ENCODE measurements around the gene IFT43. TPM values are rescaled to one million over a fixed set of nuclear protein-coding genes. Genes with fewer than 3 reads are reported as not detected.

Gene IFT43
- total RNA-seq, 1 experiment from 2014 or later = 18.6 TPM

DNA sequence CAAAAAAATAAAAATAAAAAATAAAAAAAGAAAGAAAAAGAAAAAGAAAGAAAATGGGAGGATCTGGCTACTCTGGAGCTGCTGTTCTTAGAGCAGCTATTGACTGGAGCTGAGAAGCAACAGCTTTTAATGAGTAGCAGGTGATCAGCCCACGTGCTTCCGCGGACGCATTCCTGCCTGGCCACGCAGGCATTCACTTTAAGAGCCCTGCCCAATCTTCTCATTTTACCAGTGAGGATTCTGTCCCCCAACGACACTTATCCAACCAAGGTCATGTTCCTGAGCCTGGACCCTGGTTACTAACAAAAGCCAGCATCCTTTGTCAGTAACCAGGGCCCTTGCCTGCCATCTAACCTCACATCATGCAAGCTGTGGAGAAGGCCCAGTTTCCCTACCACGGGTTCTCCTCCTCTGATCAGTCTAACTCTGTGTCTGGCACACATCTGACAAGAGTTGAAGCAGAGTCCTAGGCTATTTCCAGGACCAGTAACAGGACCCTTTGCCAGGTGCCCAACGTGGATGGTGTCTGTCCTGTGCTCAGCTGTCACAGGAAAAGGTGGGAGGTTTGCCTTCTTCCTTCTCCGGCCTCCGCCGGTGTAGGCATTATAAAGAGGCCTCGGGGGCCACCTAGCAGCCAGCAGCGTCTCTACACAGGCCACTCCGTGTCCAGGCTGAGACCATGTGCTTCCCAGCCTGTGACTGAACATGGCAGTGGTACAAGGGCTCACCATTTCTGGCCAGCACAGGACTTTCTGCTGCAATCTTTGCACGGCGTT is 105.2 kb downstream of the IFT43 start:
- H3K9me3 ChIP-seq (ENCODE audit: control insufficient read depth, low read depth, low read length) = no peaks in the 10 kb centered on the region
- H3K36me3 Mint-ChIP-seq (ENCODE audit: insufficient read depth in 1 of 3, low read depth in 3 of 3) = no peaks in the 10 kb centered on the region
- H2AFZ ChIP-seq (ENCODE audit: low read length) = no peak overlapping the region
- peaks cover 35 to 39% of the 10 kb centered on the region in 2 experiments for H3K4me1 Mint-ChIP-seq
- H3K27me3 Mint-ChIP-seq (ENCODE audit: low read depth) = peaks cover 8% of the 10 kb centered on the region
- H3K27ac Mint-ChIP-seq = peak overlapping the region in 1 of 3 experiments; percentile 87; a peak in 4 of 7 replicates
- no peak overlapping the region for H2BK120ac ChIP-seq (ENCODE audit: low read depth, low read length, poor library complexity, severe bottlenecking)
- DNase-seq = no peak
- no peak overlapping the region for H3T11ph ChIP-seq (ENCODE audit: low read length)
- H4K5ac ChIP-seq (ENCODE audit: insufficient read length, low read depth, low read length) = no peak overlapping the region
- no peak overlapping the region for H3K56ac ChIP-seq (ENCODE audit: insufficient read length, low read depth, low read length)
- no peak overlapping the region for H2BK20ac ChIP-seq (ENCODE audit: low read depth, low read length, poor library complexity, severe bottlenecking)
- no peak overlapping the region for H4K8ac ChIP-seq (replicated peaks; ENCODE audit: insufficient read length, low read depth, low read length)
- H3K79me1 ChIP-seq (ENCODE audit: insufficient read depth, low read depth, low read length, poor library complexity, severe bottlenecking) = no peaks in the 10 kb centered on the region
- H2BK5ac ChIP-seq (ENCODE audit: insufficient read length, low read length) = no peak overlapping the region
- peak; percentile 34; the same call in 1 of the 3 replicates for TF ChIP-seq CTCF (conservative IDR thresholded peaks at IDR 0.05)
- no peak overlapping the region for H2AK5ac ChIP-seq (ENCODE audit: insufficient read length, low read length)
- peaks cover 9% of the 10 kb centered on the region for H3K4me1 ChIP-seq (ENCODE audit: insufficient read depth, low read length)
- H3K27ac ChIP-seq (ENCODE audit: insufficient read length, low read depth, low read length) = no peak overlapping the region
- H3K9ac ChIP-seq (ENCODE audit: extremely low read depth, insufficient read length, low read length) = no peak overlapping the region
- no peak overlapping the region; a peak in 1 of 5 replicates for H3K4me3 Mint-ChIP-seq
- no peak overlapping the region for H3K4ac ChIP-seq (ENCODE audit: low read depth, low read length)
- no peaks in the 10 kb centered on the region for H4K20me1 ChIP-seq (ENCODE audit: control insufficient read depth, insufficient read depth, insufficient read length)
- no peaks in the 10 kb centered on the region; a peak in 1 of 5 replicates for H3K9me3 Mint-ChIP-seq
- H3K18ac ChIP-seq (ENCODE audit: insufficient read length, low read depth, low read length) = no peak overlapping the region
- peak overlapping the region; percentile 51; the same call in 1 of the 2 replicates for H3K14ac ChIP-seq (ENCODE audit: insufficient read depth, low read length)
- H3K4me2 ChIP-seq (ENCODE audit: insufficient read depth, insufficient read length, low read length) = no peak overlapping the region
- H3K79me2 ChIP-seq (ENCODE audit: insufficient read depth, low read length) = no peaks in the 10 kb centered on the region
- no peak overlapping the region for H3K23ac ChIP-seq (ENCODE audit: insufficient read length, low read depth, low read length)
- WGBS (ENCODE audit: extremely low coverage, insufficient read length, low lambda C conversion rate) = no CpG with 5 or more reads among the region's 16 CpGs
- H3K27me3 ChIP-seq (ENCODE audit: insufficient read depth, low read length) = no peaks in the 10 kb centered on the region
- no peak overlapping the region for H2BK15ac ChIP-seq (ENCODE audit: low read depth, low read length)
- no peaks in the 10 kb centered on the region for H3K23me2 ChIP-seq (ENCODE audit: insufficient read length, low read depth, low read length, poor library complexity, severe bottlenecking)
- H4K91ac ChIP-seq (ENCODE audit: insufficient read length, low read depth, low read length) = no peak overlapping the region
- H2BK12ac ChIP-seq (ENCODE audit: insufficient read length, low read depth, low read length) = no peak overlapping the region
